Measurements from ENCODE around the gene MSANTD4. TPM values are rescaled to one million over a fixed set of nuclear protein-coding genes. Genes with fewer than 3 reads are reported as not detected.

The MSANTD4 gene
- total and polyA plus RNA-seq, 2 donors (not counting 3 experiments of a cell fraction or from before 2014, with no cell fraction given) = 3.9 to 15.0 TPM

DNA sequence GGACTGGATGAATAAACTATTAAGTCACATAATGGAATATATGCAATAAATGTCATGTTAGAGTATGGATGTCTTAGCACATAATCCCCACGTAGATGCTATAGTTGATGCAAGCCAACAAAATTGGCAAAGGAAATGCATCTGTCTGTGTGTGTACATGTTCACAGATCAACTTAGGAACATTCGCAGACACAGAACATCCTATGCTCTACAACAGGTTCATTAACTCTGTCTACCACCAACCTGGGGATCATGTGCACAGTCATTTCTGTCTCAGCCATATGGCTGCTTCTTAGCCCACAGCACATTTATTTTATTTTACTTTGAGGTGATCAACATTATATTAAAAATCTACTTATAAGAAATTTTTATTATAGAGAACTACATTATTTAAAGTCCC is 4.9 kb downstream of the MSANTD4 start:
- intact Hi-C loops (cut with micrococcal nuclease) = no loop called here
- Histone ChIP-seq H2AFZ (ENCODE audit: low read depth, low read length) (no peak overlapping the region), H3K9me3 (replicated peaks; ENCODE audit: control insufficient read depth, insufficient read depth, low read length) (no peaks in the 10 kb centered on the region), H3K27me3 (ENCODE audit: control insufficient read depth in 2 of 2, insufficient read depth in 2 of 2, low read length in 2 of 2) (no peaks in the 10 kb centered on the region), H3K4me3 (replicated peaks in 1 of 3; ENCODE audit: insufficient read depth in 1 of 3, low read depth in 1 of 3, low read length in 3 of 3) (no peak overlapping the region), H3K4me2 (ENCODE audit: insufficient read depth, low read length) (no peak overlapping the region), H3K9me1 (replicated peaks; ENCODE audit: control insufficient read depth, extremely low read depth, insufficient read depth, low read length) (no peaks in the 10 kb centered on the region), H3K36me3 (ENCODE audit: control insufficient read depth in 2 of 2, extremely low read depth in 1 of 2, insufficient read depth in 2 of 2, low read length in 2 of 2) (no peaks in the 10 kb centered on the region), H3K79me2 (ENCODE audit: control insufficient read depth, insufficient read depth, low read length) (peaks cover 51% of the 10 kb centered on the region), H4K20me1 (replicated peaks; ENCODE audit: control insufficient read depth, extremely low read depth, insufficient read depth, low read length) (no peaks in the 10 kb centered on the region), H3K4me1 (ENCODE audit: control insufficient read depth, extremely low read depth, insufficient read depth, low read length) (peaks cover 21% of the 10 kb centered on the region), H3K9ac (replicated peaks; ENCODE audit: extremely low read depth, insufficient read depth, low read length) (no peak overlapping the region), H3K27ac (ENCODE audit: insufficient read depth, low read depth, low read length) (no peak overlapping the region)
- ChIA-PET POLR2A (no interaction called here), CTCF (no interaction called here)
- BruUV-seq (replicated peaks) = no TSS peak
- no peak for FAIRE-seq
- TF ChIP-seq POLR2A (IDR thresholded peaks at IDR 0.05; ENCODE audit: low read depth, low read length) = no peak
- no peak for TF ChIP-seq FOS (IDR thresholded peaks at IDR 0.05; ENCODE audit: borderline replicate concordance, insufficient read depth, low read length)
- TF ChIP-seq GATA2 (IDR thresholded peaks at IDR 0.05; ENCODE audit: insufficient read depth, insufficient read length, low read depth, low read length) = no peak
- TF ChIP-seq POLR2AphosphoS5 (IDR thresholded peaks at IDR 0.05; ENCODE audit: insufficient read depth, low read depth, low read length) = no peak
- TF ChIP-seq MYC (IDR thresholded peaks at IDR 0.05; ENCODE audit: low read depth, low read length) = no peak
- DNase-seq (ENCODE audit: low read depth, low spot score) = no peak
- dilution Hi-C loops (cut with MboI; ENCODE audit: extremely low pct_ligation_motif_present, low sequenced_read_pairs) = no loop called here

DNA sequence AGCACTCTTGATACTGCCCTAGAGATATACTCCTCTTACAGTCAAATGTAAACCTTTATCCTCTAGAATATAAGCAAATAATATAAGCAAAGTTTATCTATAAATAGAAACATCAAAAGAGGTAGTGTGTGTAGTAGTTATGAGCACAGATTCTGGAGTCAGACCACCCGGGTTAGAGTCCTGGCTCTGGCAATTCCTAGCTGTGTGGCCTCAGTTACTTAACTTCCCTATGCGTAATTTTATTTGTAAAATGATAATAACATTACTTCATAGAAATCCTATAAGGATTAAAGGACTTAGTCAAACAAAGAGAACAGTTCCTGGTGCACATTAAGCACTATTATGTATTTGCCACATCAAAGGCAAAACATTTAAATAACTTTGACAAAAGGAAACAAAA is 7.0 kb downstream of the MSANTD4 start:
- H2AFZ ChIP-seq (ENCODE audit: low read depth, low read length) = no peak overlapping the region
- no peak for FAIRE-seq
- no peaks in the 10 kb centered on the region for H3K27me3 ChIP-seq (ENCODE audit: control insufficient read depth in 2 of 2, insufficient read depth in 2 of 2, low read length in 2 of 2)
- no peaks in the 10 kb centered on the region for H3K9me1 ChIP-seq (replicated peaks; ENCODE audit: control insufficient read depth, extremely low read depth, insufficient read depth, low read length)
- no peak for TF ChIP-seq POLR2AphosphoS5 (IDR thresholded peaks at IDR 0.05; ENCODE audit: insufficient read depth, low read depth, low read length)
- no peak for TF ChIP-seq GATA2 (IDR thresholded peaks at IDR 0.05; ENCODE audit: insufficient read depth, insufficient read length, low read depth, low read length)
- TF ChIP-seq, protein P1, sequence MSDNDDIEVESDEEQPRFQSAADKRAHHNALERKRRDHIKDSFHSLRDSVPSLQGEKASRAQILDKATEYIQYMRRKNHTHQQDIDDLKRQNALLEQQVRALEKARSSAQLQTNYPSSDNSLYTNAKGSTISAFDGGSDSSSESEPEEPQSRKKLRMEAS (IDR thresholded peaks at IDR 0.05; ENCODE audit: insufficient read depth, insufficient read length) = no peak
- TF ChIP-seq MYC (IDR thresholded peaks at IDR 0.05; ENCODE audit: low read depth, low read length) = no peak
- TF ChIP-seq JUN (IDR thresholded peaks at IDR 0.05; ENCODE audit: borderline replicate concordance, insufficient read depth, insufficient read length, low read depth) = no peak
- no peak for TF ChIP-seq FOS (IDR thresholded peaks at IDR 0.05; ENCODE audit: borderline replicate concordance, insufficient read depth, low read length)
- TF ChIP-seq, protein P2, sequence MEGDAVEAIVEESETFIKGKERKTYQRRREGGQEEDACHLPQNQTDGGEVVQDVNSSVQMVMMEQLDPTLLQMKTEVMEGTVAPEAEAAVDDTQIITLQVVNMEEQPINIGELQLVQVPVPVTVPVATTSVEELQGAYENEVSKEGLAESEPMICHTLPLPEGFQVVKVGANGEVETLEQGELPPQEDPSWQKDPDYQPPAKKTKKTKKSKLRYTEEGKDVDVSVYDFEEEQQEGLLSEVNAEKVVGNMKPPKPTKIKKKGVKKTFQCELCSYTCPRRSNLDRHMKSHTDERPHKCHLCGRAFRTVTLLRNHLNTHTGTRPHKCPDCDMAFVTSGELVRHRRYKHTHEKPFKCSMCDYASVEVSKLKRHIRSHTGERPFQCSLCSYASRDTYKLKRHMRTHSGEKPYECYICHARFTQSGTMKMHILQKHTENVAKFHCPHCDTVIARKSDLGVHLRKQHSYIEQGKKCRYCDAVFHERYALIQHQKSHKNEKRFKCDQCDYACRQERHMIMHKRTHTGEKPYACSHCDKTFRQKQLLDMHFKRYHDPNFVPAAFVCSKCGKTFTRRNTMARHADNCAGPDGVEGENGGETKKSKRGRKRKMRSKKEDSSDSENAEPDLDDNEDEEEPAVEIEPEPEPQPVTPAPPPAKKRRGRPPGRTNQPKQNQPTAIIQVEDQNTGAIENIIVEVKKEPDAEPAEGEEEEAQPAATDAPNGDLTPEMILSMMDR (IDR thresholded peaks at IDR 0.05; ENCODE audit: extremely low read depth in 1 of 2, insufficient read depth in 1 of 2, low read depth in 1 of 2, low read length in 2 of 2) = no peak
- TF ChIP-seq EZH2 (IDR thresholded peaks at IDR 0.05; ENCODE audit: borderline replicate concordance, low read depth, low read length, severe bottlenecking) = no peak
- no peak for TF ChIP-seq POLR2A (IDR thresholded peaks at IDR 0.05; ENCODE audit: low read depth, low read length)
- H3K36me3 ChIP-seq (ENCODE audit: control insufficient read depth in 2 of 2, extremely low read depth in 1 of 2, insufficient read depth in 2 of 2, low read length in 2 of 2) = peaks cover 5 to 7% of the 10 kb centered on the region in 2 experiments
- no peak overlapping the region for H3K4me3 ChIP-seq (replicated peaks in 1 of 3; ENCODE audit: insufficient read depth in 1 of 3, low read depth in 1 of 3, low read length in 3 of 3)
- CTCF ChIA-PET = no interaction called here
- dilution Hi-C loops (cut with MboI; ENCODE audit: extremely low pct_ligation_motif_present, low sequenced_read_pairs) = no loop called here
- H4K20me1 ChIP-seq (replicated peaks; ENCODE audit: control insufficient read depth, extremely low read depth, insufficient read depth, low read length) = no peaks in the 10 kb centered on the region
- POLR2A ChIA-PET = no interaction called here
- H3K4me2 ChIP-seq (ENCODE audit: insufficient read depth, low read length) = no peak overlapping the region
- no peak for DNase-seq (ENCODE audit: low read depth, low spot score)
- no peak overlapping the region for H3K9ac ChIP-seq (replicated peaks; ENCODE audit: extremely low read depth, insufficient read depth, low read length)
- peaks cover 9% of the 10 kb centered on the region for H3K4me1 ChIP-seq (ENCODE audit: control insufficient read depth, extremely low read depth, insufficient read depth, low read length)
- no TSS peak for BruUV-seq (replicated peaks)
- no peak overlapping the region for H3K27ac ChIP-seq (ENCODE audit: insufficient read depth, low read depth, low read length)
- intact Hi-C loops (cut with micrococcal nuclease) = no loop called here
- peaks cover 45% of the 10 kb centered on the region for H3K79me2 ChIP-seq (ENCODE audit: control insufficient read depth, insufficient read depth, low read length)
- H3K9me3 ChIP-seq (replicated peaks; ENCODE audit: control insufficient read depth, insufficient read depth, low read length) = no peaks in the 10 kb centered on the region

Measured in endothelial cell of umbilical vein (primary cell).